ENCODE data around the gene PLEKHG2.

The PLEKHG2 gene

GRCh38 chr19:39388657-39389056 is 23.8 kb upstream of the PLEKHG2 start:
- H3K27me3 ChIP-seq (ENCODE audit: insufficient read depth, insufficient read length), result no peaks in the 10 kb centered on the region
- no peak for DNase-seq (ENCODE audit: low read depth, low spot score)
- no peak overlapping the region for H3K9ac ChIP-seq (ENCODE audit: insufficient read length, low read depth)
- H3K9me3 ChIP-seq (ENCODE audit: insufficient read depth, low read length), result no peaks in the 10 kb centered on the region
- TF ChIP-seq SUZ12 (IDR thresholded peaks at IDR 0.05; ENCODE audit: extremely low read depth, insufficient read depth, insufficient read length) (no peak), YY1 (IDR thresholded peaks at IDR 0.05; ENCODE audit: insufficient read depth, insufficient read length) (no peak), ZNF274 (IDR thresholded peaks at IDR 0.05; ENCODE audit: low read depth, low read length) (no peak)
- peaks cover 66% of the 10 kb centered on the region for H3K36me3 ChIP-seq (ENCODE audit: insufficient read depth, insufficient read length, low read length)
- H3K4me3 ChIP-seq (ENCODE audit: insufficient read length, low read depth), result no peak overlapping the region
- peaks cover 3% of the 10 kb centered on the region for H3K4me1 ChIP-seq (ENCODE audit: insufficient read depth, insufficient read length)

- no peak for DNase-seq (ENCODE audit: low read depth, low spot score)
- TF ChIP-seq SUZ12 (IDR thresholded peaks at IDR 0.05; ENCODE audit: extremely low read depth, insufficient read depth, insufficient read length) (no peak), YY1 (IDR thresholded peaks at IDR 0.05; ENCODE audit: insufficient read depth, insufficient read length) (no peak), ZNF274 (IDR thresholded peaks at IDR 0.05; ENCODE audit: low read depth, low read length) (no peak)
- peaks cover 64% of the 10 kb centered on the region for H3K36me3 ChIP-seq (ENCODE audit: insufficient read depth, insufficient read length, low read length)
- H3K4me1 ChIP-seq (ENCODE audit: insufficient read depth, insufficient read length), result peaks cover 3% of the 10 kb centered on the region
- H3K27me3 ChIP-seq (ENCODE audit: insufficient read depth, insufficient read length), result no peaks in the 10 kb centered on the region
- peak overlapping the region; percentile 92 for H3K9ac ChIP-seq (ENCODE audit: insufficient read length, low read depth)
- H3K9me3 ChIP-seq (ENCODE audit: insufficient read depth, low read length), result no peaks in the 10 kb centered on the region
- peak overlapping the region; percentile 97 for H3K4me3 ChIP-seq (ENCODE audit: insufficient read length, low read depth)
Measured at GRCh38 chr19:39389631-39390414, 22.6 kb upstream of the PLEKHG2 start.

GRCh38 chr19:39390451-39390750 is 22.1 kb upstream of the PLEKHG2 start:
- H3K36me3 ChIP-seq (ENCODE audit: insufficient read depth, insufficient read length, low read length), result peaks cover 64% of the 10 kb centered on the region
- H3K9ac ChIP-seq (ENCODE audit: insufficient read length, low read depth), result peak overlapping the region; percentile 92
- peak overlapping the region; percentile 97 for H3K4me3 ChIP-seq (ENCODE audit: insufficient read length, low read depth)
- H3K9me3 ChIP-seq (ENCODE audit: insufficient read depth, low read length), result no peaks in the 10 kb centered on the region
- DNase-seq (ENCODE audit: low read depth, low spot score), result no peak
- TF ChIP-seq ZNF274 (IDR thresholded peaks at IDR 0.05; ENCODE audit: low read depth, low read length) (no peak), YY1 (IDR thresholded peaks at IDR 0.05; ENCODE audit: insufficient read depth, insufficient read length) (no peak), SUZ12 (IDR thresholded peaks at IDR 0.05; ENCODE audit: extremely low read depth, insufficient read depth, insufficient read length) (no peak)
- no peaks in the 10 kb centered on the region for H3K4me1 ChIP-seq (ENCODE audit: insufficient read depth, insufficient read length)
- H3K27me3 ChIP-seq (ENCODE audit: insufficient read depth, insufficient read length), result no peaks in the 10 kb centered on the region

GRCh38 chr19:39390751-39391437 is 21.6 kb upstream of the PLEKHG2 start, which contains the start of the genes MED29 and PAF1:
Gene MED29, plus strand, starts transcription at chr19:39391378. Its CDS starts 45 bp downstream, at chr19:39391423.
Gene PAF1, minus strand, starts transcription at chr19:39391106. Its CDS starts 242 bp downstream, at chr19:39390864.
- peak within 1 kb of the TSS; percentile 97 for H3K4me3 ChIP-seq (ENCODE audit: insufficient read length, low read depth)
- no peak for TF ChIP-seq ZNF274 (IDR thresholded peaks at IDR 0.05; ENCODE audit: low read depth, low read length)
- TF ChIP-seq YY1 (IDR thresholded peaks at IDR 0.05; ENCODE audit: insufficient read depth, insufficient read length), result peak; percentile 77
- no peak for TF ChIP-seq SUZ12 (IDR thresholded peaks at IDR 0.05; ENCODE audit: extremely low read depth, insufficient read depth, insufficient read length)
- DNase-seq (ENCODE audit: low read depth, low spot score), result peak; percentile 97
- H3K4me1 ChIP-seq (ENCODE audit: insufficient read depth, insufficient read length), result no peaks in the 10 kb centered on the region
- peak within 1 kb of the TSS; percentile 94 for H3K9ac ChIP-seq (ENCODE audit: insufficient read length, low read depth)
- no peaks in the 10 kb centered on the region for H3K9me3 ChIP-seq (ENCODE audit: insufficient read depth, low read length)
- H3K36me3 ChIP-seq (ENCODE audit: insufficient read depth, insufficient read length, low read length), result peaks cover 61% of the 10 kb centered on the region
- no peaks in the 10 kb centered on the region for H3K27me3 ChIP-seq (ENCODE audit: insufficient read depth, insufficient read length)

- TF ChIP-seq YY1 (IDR thresholded peaks at IDR 0.05; ENCODE audit: insufficient read depth, insufficient read length) (no peak), SUZ12 (IDR thresholded peaks at IDR 0.05; ENCODE audit: extremely low read depth, insufficient read depth, insufficient read length) (no peak), ZNF274 (IDR thresholded peaks at IDR 0.05; ENCODE audit: low read depth, low read length) (no peak)
- H3K27me3 ChIP-seq (ENCODE audit: insufficient read depth, insufficient read length), result no peaks in the 10 kb centered on the region
- peak overlapping the region; percentile 57 for H3K9ac ChIP-seq (ENCODE audit: insufficient read length, low read depth)
- DNase-seq (ENCODE audit: low read depth, low spot score), result no peak
- H3K4me3 ChIP-seq (ENCODE audit: insufficient read length, low read depth), result no peak overlapping the region
- H3K9me3 ChIP-seq (ENCODE audit: insufficient read depth, low read length), result no peaks in the 10 kb centered on the region
- H3K36me3 ChIP-seq (ENCODE audit: insufficient read depth, insufficient read length, low read length), result peaks cover 38% of the 10 kb centered on the region
- H3K4me1 ChIP-seq (ENCODE audit: insufficient read depth, insufficient read length), result peaks cover 21% of the 10 kb centered on the region
Measured at GRCh38 chr19:39397360-39398296, 14.8 kb upstream of the PLEKHG2 start.

- Histone ChIP-seq H3K4me1 (ENCODE audit: insufficient read depth, insufficient read length) (peaks cover 21% of the 10 kb centered on the region), H3K9ac (ENCODE audit: insufficient read length, low read depth) (peak overlapping the region; percentile 57), H3K9me3 (ENCODE audit: insufficient read depth, low read length) (no peaks in the 10 kb centered on the region), H3K4me3 (ENCODE audit: insufficient read length, low read depth) (no peak overlapping the region), H3K36me3 (ENCODE audit: insufficient read depth, insufficient read length, low read length) (peaks cover 34% of the 10 kb centered on the region), H3K27me3 (ENCODE audit: insufficient read depth, insufficient read length) (no peaks in the 10 kb centered on the region)
- no peak for DNase-seq (ENCODE audit: low read depth, low spot score)
- TF ChIP-seq ZNF274 (IDR thresholded peaks at IDR 0.05; ENCODE audit: low read depth, low read length) (no peak), SUZ12 (IDR thresholded peaks at IDR 0.05; ENCODE audit: extremely low read depth, insufficient read depth, insufficient read length) (no peak), YY1 (IDR thresholded peaks at IDR 0.05; ENCODE audit: insufficient read depth, insufficient read length) (no peak)
Measured at GRCh38 chr19:39398297-39398864, 14.1 kb upstream of the PLEKHG2 start.
